Small intestine (tissue), 7 donors: ENCODE results near the gene PCDHB9. TPM values are rescaled to one million over a fixed set of nuclear protein-coding genes. Genes with fewer than 3 reads are reported as not detected.
A peak's percentile ranks its signal among the peaks of the same experiment; 100 is the strongest.
"Not testable (repeated sequence)": the region's sequence is repeated elsewhere in the genome, so short reads cannot be mapped to it uniquely, and the experiment has no call there.

Experiments used
- DNase-seq, 2 donors: peaks; one replicate each; pipeline versions ENCODE4 v3.0.0 to v3.0.0-alpha.2; 2013
- FAIRE-seq: peaks from 2 replicates; lab custom pipeline; 2012; peaks lifted over from hg19 to GRCh38; lab: Jason Lieb, UNC
- H3K27ac ChIP-seq, 3 donors: one replicate each; pipeline ENCODE4 v1.5.1; 2013; ENCODE audit warnings: low read length in 2 of 3, mild to moderate bottlenecking in 2 of 3, control low read depth in 1 of 3, inconsistent platforms in 1 of 3, low read depth in 1 of 3, moderate library complexity in 1 of 3
- H3K27me3 ChIP-seq, 3 donors: one replicate each; pipeline ENCODE4 v1.6.1; 2013; ENCODE audit warnings: low read length in 3 of 3, inconsistent platforms in 1 of 3; ENCODE audit not compliant: control insufficient read depth in 3 of 3, insufficient read depth in 3 of 3
- H3K36me3 ChIP-seq, 3 donors: one replicate each; pipeline ENCODE4 v1.6.1; 2013; ENCODE audit warnings: low read length in 3 of 3, inconsistent platforms in 1 of 3, low read depth in 1 of 3, mild to moderate bottlenecking in 1 of 3, moderate library complexity in 1 of 3; ENCODE audit not compliant: control insufficient read depth in 3 of 3, insufficient read depth in 2 of 3
- H3K4me1 ChIP-seq, 3 donors: one replicate each; pipeline ENCODE4 v1.6.1; 2013; ENCODE audit warnings: low read length in 2 of 3, inconsistent platforms in 1 of 3, low read depth in 1 of 3, mild to moderate bottlenecking in 1 of 3, moderate library complexity in 1 of 3; ENCODE audit not compliant: control insufficient read depth in 3 of 3, insufficient read depth in 2 of 3
- H3K4me3 ChIP-seq, 3 donors: one replicate each; pipeline ENCODE4 v1.5.1; 2013; ENCODE audit warnings: low read length in 3 of 3, control low read depth in 1 of 3, inconsistent platforms in 1 of 3, low read depth in 1 of 3, mild to moderate bottlenecking in 1 of 3, moderate library complexity in 1 of 3
- H3K9me3 ChIP-seq, 2 donors: one replicate each; pipeline ENCODE4 v1.6.1; 2013; ENCODE audit warnings: low read depth in 1 of 2, low read length in 1 of 2; ENCODE audit not compliant: control insufficient read depth in 2 of 2, insufficient read depth in 1 of 2
- WGBS, 3 donors: extraction: QIAGEN DNeasy Blood & Tissue Kit; methylation state at CpG; one replicate each; pipeline ENCODE4 v1.1.7; 2013; 5-methylcytosine and 5-hydroxymethylcytosine counted together
- polyA plus RNA-seq, 4 donors: library from polyadenylated mRNA; stranded (reverse) in 3 of 4; unstranded in 1 of 4; fragments of 200-250 nt in 3 of 4; fragments of 120-200 nt in 1 of 4; gene quantifications; one replicate each; pipeline versions ENCODE4 v1.2.1 to v1.2.3, GENCODE V29; 2013
- donor health status: healthy with polysubstance abuse.
- donor health status: control.
- donor health status: control.
- donor health status: Bipolar disorder and iron deficiency.
- donor health status: healthy.

The PCDHB9 gene
- polyA plus RNA-seq, 4 donors: 0.34 to 0.44 TPM; not detected in 2

- not testable (repeated sequence) for H3K36me3 ChIP-seq, H3K4me3 ChIP-seq, H3K27ac ChIP-seq, FAIRE-seq, H3K4me1 ChIP-seq, H3K27me3 ChIP-seq
- WGBS, 3 donors: 15 to 22% (median 17%) methylated on average over 11 to 14 of the region's 18 CpGs
- H3K9me3 ChIP-seq: peaks cover 1 to 30% of the 10 kb centered on the region in 2 donors
- DNase-seq: peak in 1 of 2 donors; percentile 11
Measured at GRCh38 chr5:141213656-141214339, 26.8 kb downstream of the PCDHB9 start, which contains the start of gene PCDHB13. TSS of gene PCDHB13 (plus strand) at chr5:141213919. CDS start at chr5:141214124, 205 bp downstream.

- H3K27ac ChIP-seq, H3K4me1 ChIP-seq, FAIRE-seq, H3K27me3 ChIP-seq, H3K36me3 ChIP-seq, DNase-seq, H3K4me3 ChIP-seq: not testable (repeated sequence)
- H3K9me3 ChIP-seq: peaks cover 1 to 27% of the 10 kb centered on the region in 2 donors
- WGBS, 3 donors: 57 to 71% (median 68%) methylated on average over 7 to 11 of the region's 12 CpGs
Measured at GRCh38 chr5:141214583-141214982, 27.6 kb downstream of the PCDHB9 start.

GRCh38 chr5:141215504-141215903, 28.5 kb downstream of the PCDHB9 start:
- WGBS, 3 donors: 43 to 60% (median 59%) methylated on average over 25 to 37 of the region's 40 CpGs
- not testable (repeated sequence) for DNase-seq, H3K27ac ChIP-seq, H3K36me3 ChIP-seq, H3K27me3 ChIP-seq, H3K4me3 ChIP-seq, FAIRE-seq, H3K4me1 ChIP-seq
- H3K9me3 ChIP-seq: peaks cover 1 to 22% of the 10 kb centered on the region in 2 donors

- H3K27ac ChIP-seq, H3K4me3 ChIP-seq, H3K4me1 ChIP-seq, DNase-seq, H3K27me3 ChIP-seq, FAIRE-seq, H3K36me3 ChIP-seq: not testable (repeated sequence)
- peaks cover 1 to 20% of the 10 kb centered on the region in 2 donors for H3K9me3 ChIP-seq
- WGBS, 3 donors: 41 to 65% (median 48%) methylated on average over 5 to 20 of the region's 26 CpGs
Measured at GRCh38 chr5:141216035-141216434, 29.1 kb downstream of the PCDHB9 start.

- no peaks in the 10 kb centered on the region for H3K4me1 ChIP-seq
- DNase-seq: peak in 1 of 2 donors; percentile 4
- no peak for FAIRE-seq
- H3K27ac ChIP-seq: no peak within 1 kb of the TSS
- 25 to 34% (median 28%) methylated on average over 15 of the region's 15 CpGs for WGBS, 3 donors
- H3K4me3 ChIP-seq: peak within 1 kb of the TSS in 1 of 3 donors; percentile 15
- no peaks in the 10 kb centered on the region for H3K27me3 ChIP-seq
- H3K9me3 ChIP-seq: peaks cover 0 to 30% of the 10 kb centered on the region in 2 donors
- no peaks in the 10 kb centered on the region for H3K36me3 ChIP-seq
Measured at GRCh38 chr5:141223112-141223783, 36.3 kb downstream of the PCDHB9 start, which contains the start of gene PCDHB14. TSS of gene PCDHB14 (plus strand) at chr5:141223343. CDS start at chr5:141223506, 163 bp downstream.

- not testable (repeated sequence) for FAIRE-seq, DNase-seq, H3K27me3 ChIP-seq, H3K4me1 ChIP-seq, H3K4me3 ChIP-seq, H3K27ac ChIP-seq, H3K36me3 ChIP-seq
- WGBS, 3 donors: 31 to 56% (median 45%) methylated on average over 26 to 35 of the region's 40 CpGs
- H3K9me3 ChIP-seq: peaks cover 0 to 23% of the 10 kb centered on the region in 2 donors
Measured at GRCh38 chr5:141224844-141225243, 37.9 kb downstream of the PCDHB9 start.

GRCh38 chr5:141225421-141225820, 38.5 kb downstream of the PCDHB9 start:
- FAIRE-seq, H3K27me3 ChIP-seq, DNase-seq, H3K4me1 ChIP-seq, H3K27ac ChIP-seq, H3K4me3 ChIP-seq, H3K36me3 ChIP-seq: not testable (repeated sequence)
- WGBS, 3 donors: 36 to 43% (median 40%) methylated on average over 12 to 27 of the region's 30 CpGs
- peaks cover 0 to 23% of the 10 kb centered on the region in 2 donors for H3K9me3 ChIP-seq

GRCh38 chr5:141234109-141234667, 47.2 kb downstream of the PCDHB9 start:
- no peak overlapping the region for H3K4me3 ChIP-seq
- no peaks in the 10 kb centered on the region for H3K36me3 ChIP-seq
- DNase-seq (peak in 1 of 2 donors; percentile 2), FAIRE-seq (no peak)
- peaks cover 0 to 33% of the 10 kb centered on the region in 2 donors for H3K9me3 ChIP-seq
- H3K27me3 ChIP-seq: no peaks in the 10 kb centered on the region
- WGBS, 3 donors: 11 to 24% (median 21%) methylated on average over 15 of the region's 15 CpGs
- H3K4me1 ChIP-seq: no peaks in the 10 kb centered on the region
- H3K27ac ChIP-seq: no peak overlapping the region
